ENCODE data around the gene TBC1D8.

DNA sequence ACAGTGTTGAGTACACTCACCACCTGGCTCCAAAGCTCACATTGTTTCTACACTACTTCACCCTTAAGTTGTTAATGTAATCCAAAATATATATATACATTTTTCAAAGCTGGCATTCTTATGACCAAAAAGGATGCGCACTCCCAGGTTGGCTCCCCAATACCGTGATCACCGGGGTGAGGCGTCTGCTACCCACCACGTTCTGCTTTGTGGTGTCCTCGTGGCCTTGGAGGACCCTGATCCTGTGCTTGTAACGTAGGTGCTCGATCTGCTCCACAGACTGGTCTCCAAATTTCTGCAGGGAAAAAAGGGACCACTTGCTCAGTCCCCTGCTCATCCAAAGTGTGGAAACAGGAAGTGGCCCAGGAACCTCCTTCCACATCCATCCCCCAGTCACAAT, 123.3 kb downstream of the TBC1D8 start:
- TF ChIP-seq CTCF (IDR thresholded peaks at IDR 0.05): no peak
- no peak for TF ChIP-seq POLR2AphosphoS5 (IDR thresholded peaks at IDR 0.05; ENCODE audit: low read depth, low read length)
- no peak for TF ChIP-seq SIN3A (IDR thresholded peaks at IDR 0.05; ENCODE audit: borderline replicate concordance, insufficient read depth, low read depth, low read length)
- TF ChIP-seq REST (IDR thresholded peaks at IDR 0.05; ENCODE audit: insufficient read depth in 1 of 2, low read depth in 2 of 2, low read length in 1 of 2): no peak
- TF ChIP-seq TCF7L2 (IDR thresholded peaks at IDR 0.05; ENCODE audit: low read depth, low read length): no peak

All from Panc1 (cell line).